Midbrain (tissue), 1 donor: ENCODE data around the gene TMEM154.

ENCODE experiments used
- DNase-seq: peaks from one replicate; lab custom pipeline; 2025; lab: John Stamatoyannopoulos, UW

The TMEM154 gene

DNA sequence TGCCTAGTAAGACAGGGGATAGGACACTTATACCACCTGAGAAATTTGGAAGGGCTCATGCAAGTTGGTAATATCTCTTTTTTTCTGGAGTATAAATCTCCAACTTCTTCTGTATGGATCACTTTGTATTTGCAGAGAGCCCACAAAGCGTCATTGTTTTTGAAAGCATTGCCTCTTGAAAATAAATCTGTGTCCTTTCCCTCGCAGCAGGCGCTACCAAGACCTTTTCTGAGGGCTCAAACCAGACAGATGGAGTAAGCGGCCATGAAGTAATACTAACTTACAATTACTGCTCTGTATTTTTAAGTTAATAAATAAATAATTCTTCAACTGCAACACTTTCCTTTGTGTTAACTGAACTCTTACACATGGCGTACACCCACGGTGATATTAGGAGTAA is 87.9 kb downstream of the TMEM154 start:
- peak; percentile 12 for DNase-seq

DNA sequence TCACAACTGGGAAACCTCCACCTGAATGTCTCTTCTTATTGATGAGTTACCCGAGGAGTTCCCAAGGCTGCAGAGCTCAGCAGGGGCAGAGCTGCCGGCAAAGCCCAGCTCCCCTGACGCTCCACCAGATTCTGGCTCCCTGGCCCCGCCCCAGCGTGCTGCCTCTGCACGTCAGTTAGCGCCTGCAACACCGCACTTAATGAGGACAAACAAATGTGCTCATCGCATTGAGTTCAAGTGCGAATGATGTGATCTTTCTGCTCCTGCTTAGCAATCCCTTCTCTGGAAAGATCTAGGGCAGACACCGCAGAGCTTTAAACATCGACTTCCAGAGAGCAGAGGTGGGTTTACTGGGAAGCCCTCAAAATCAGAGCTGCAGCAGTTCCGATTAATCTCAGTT is 88.4 kb downstream of the TMEM154 start:
- DNase-seq = no peak

DNA sequence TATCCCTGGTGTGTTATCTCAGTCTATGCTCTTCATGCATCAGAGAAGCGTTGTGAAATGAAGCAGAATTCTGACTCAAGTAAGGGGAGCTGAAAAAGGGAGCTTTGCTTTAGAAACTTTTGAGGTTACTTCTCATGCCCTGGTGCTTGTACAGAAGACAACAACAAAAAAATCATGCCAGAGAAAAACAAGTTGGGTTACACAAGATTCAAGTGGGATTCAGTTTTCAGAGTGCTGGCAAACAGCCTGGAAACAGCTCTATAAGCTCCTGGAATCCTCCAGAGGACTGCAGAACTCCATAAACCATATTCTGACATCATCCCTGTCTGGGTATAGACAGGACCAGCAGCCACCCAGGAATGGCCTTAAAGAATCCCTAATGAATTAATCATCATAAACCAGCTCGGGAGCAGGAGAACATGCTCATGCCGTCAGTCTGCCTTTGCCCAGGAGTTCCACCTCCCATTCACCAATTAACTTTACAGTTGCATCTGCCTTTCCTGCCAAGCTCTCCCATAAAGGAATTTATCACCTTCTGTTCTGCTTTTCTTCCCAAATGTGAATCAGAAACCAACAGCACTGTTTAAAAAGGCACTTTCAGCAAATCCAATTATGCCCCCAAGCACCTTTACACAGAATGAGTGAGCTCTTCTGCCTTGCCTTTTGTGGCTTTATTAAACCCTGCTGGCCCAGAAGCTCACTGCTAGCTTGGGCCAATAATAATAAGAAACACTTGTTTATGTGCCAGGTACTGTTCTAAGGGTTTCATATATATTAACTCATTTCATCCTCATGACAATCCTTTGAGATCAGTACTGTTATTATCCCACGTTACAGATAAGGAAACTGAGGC is 89.4 kb downstream of the TMEM154 start:
- no peak for DNase-seq

DNA sequence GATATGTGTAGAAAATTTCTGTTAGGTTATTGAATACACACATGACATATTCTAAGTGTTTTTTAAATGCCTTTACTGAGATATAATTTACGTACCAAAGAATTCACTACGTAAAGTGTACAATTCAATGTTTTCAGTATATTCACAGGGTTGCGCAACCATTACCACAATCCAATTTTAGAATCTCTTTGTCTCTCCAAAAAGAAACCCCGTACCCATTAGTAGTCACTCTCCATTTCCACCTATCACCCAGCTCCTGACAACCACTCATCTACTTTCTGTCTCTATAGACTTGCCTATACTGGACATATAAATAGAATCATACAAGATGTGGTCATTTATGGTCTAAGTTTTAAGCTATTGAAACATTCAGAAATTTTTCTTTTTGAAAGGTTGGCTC is 90.9 kb downstream of the TMEM154 start:
- no peak for DNase-seq

DNA sequence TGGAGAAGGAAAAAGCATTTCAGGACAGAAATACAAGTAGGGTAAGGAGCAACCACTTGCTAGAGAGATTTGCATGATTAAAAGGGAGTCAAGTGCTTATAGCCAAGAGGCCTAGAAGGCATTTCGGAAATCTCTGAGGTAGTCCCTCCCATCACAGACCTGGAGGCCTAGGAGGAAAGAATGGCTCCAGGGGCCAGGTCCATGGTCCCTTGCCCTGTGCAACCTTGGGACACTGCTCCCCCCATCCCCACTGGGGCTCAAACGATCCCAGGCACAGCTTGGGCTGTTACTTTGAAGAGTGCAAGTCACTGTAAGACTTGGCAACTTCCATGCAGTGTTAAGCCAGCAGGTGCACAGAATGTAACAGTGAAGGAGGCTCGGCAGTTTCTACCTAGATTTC is 92.7 kb downstream of the TMEM154 start:
- DNase-seq = no peak

DNA sequence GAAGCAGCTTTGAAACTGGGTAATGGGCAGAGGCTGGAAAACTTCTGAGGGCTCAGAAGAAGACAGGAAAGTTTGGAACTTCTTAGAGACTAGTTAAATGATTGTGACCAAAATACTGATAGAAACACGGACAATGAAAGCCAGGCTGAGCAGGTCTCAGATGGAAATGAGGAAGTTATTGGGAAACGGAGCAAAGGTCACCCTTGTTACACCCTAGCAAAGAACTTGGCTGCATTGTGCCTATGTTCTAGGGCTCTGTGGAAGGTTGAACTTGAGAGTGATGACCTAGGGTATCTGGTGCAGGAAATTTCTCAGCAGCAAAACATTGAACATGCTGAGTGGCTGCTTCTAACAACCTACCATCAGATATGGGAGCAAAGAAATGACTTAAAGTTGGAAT is 93.1 kb downstream of the TMEM154 start:
- DNase-seq = no peak

DNA sequence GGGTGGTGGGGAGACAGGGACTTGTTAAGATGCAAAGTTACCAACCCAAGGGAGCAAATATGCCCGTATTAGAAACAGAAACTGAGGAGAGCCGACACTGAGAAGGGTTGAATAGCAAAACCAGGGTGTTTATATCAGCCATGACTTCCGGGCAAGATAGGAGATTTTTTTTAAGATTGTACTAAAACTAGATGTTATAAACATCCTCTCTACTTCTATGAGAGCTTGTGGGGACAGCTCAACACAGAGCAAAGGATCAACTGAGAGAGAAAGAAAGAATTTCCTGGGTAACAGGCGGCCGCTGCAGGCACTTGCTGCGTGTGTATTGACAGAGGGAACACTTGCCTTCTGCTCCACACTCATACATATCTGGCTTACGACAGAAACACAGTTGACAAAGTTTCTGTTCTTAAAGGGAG is 94.8 kb downstream of the TMEM154 start:
- no peak for DNase-seq

DNA sequence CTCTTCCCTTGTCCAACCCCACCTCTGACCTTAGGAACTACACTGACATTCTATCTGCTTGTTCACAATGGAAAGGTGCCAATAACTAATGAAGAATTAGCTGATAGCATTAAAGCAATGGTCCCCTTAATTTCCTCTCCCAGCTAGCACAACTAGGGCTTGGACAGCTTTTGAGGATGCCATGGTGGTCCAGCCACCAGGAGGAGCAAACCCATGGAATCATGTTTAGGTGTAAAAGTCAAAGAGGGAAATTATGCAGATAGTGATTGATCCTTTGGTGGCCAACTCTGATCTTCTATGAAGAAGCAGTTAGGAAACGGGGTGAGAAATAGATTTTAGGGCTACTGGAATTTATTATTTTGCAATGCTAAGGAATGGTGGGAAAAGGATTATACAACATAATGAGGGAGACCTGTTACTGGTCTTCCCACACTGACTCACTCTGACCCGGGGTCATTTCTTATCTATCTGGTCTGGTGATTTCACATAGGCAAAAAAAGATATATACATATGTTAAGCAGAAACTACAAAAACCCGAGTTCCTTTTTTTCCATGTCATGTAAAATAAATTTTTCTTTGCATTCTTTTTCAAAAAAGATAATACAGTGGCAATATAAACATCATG is 98.1 kb downstream of the TMEM154 start:
- DNase-seq = no peak

DNA sequence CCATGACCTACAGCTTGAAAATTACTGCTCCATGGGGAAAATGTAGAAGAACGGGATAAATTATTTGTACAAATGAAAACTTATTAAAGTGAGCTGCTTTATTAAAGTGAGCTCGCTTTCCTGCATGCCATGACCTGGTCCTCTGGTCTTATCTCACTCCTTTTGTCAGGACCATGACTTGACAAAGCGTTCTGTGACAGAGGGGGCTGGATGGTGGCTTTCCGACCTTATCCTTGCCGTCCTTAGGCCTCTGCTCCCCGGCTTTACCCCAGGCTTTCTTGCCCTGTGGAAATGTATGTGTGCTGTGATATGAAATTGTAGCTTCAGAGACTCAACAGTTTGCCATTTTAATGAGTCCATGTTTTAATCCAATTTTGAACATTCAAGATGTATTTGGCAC is 99.9 kb downstream of the TMEM154 start:
- no peak for DNase-seq

DNA sequence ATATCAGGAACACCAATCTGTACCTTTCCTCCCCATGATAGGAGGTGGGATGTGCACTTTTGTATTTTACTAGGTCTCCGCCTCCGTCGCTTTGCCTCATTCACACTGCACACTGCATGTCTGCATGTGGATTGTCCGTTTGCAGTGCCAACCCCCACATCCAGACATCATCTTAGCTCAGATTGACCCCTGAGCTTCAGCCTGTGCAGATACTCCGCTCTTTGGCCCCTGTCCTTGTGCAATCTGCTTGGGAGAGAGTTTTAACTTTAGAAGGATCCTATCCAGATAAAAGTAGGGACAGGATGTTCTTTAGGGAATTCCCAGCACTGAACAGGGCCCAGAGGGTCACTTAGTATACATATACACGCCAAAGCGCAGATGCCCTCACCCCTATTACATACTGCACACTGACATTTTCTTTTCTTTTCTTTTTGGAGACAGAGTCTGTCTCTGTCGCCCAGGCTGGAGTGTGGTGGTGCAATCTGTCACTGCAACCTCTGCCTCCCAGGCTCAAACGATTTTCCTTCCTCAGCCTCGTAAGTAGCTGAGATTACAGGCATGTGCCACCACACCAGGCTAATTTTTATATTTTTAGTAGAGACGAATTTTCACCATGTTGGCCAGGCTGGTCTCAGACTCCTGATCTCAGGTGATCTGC is 100.6 kb downstream of the TMEM154 start:
- no peak for DNase-seq

DNA sequence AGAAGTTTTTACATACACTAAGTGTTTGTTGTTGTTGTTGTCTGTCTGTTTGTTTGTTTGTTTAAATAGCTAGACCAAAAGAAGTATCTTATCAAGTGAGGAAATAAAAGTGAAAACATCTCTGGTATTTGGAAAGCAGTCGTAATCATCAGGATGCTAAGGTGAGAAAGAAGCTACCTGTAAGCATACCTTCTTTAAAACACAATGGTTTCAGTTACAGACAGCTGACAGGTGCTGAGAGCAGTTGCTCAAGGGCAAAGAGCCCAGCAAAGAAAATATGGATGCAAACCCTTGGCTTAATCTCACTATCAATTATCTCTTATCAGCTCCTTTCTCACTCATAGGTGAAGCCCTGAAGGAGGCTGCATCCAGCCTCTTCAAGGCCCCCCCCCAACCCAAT is 101.1 kb downstream of the TMEM154 start:
- DNase-seq = no peak

DNA sequence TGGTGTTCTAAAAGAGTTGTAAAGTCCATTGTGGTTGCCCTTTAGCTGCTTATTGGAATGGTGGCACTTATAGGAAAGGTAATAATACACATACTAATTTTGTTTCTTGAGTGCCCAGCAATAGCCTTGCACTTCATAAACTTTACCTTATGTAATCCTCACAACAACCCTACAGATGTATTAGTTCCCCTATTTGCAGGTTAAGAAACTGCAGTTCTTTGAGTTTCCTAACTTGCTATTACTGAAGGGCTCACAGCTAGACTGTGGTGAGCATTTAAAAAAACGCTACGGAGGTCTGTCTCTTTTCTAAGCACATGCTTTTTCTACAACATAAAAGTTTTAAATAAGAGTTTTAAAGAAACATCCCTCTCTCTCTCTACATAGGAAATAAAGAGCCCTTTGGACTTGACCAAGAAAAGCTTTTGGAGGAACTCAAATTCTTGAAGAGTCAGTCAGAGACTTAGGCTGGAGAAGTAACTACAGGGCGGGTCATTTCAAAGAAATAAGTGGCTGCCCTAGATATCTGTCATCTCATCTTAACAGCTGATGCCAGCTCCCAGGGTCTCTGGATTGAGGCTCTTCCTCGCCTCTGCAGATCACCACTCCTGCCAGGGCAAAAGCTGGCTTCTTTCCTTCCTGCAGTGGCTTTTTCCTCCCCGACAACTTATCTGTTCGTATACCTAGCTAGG is 101.9 kb downstream of the TMEM154 start:
- DNase-seq = no peak

DNA sequence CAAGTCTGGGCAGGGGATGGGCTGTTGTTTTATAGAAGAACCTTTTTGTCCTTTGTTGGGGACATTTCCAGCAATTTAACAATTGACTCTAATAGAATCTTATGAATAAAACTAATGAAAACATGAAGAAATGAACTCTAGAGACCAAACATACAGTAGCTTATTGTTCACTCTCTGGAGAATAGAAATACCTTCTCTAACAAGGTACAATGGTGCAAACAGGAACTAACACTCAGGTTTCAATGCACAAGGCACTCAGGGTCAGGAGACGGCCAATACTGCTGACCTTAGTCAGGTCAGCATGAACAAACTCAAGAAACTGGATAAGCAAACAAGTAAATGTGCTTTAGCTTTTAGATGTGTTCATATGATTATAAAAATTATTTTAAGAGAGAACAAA is 104.3 kb downstream of the TMEM154 start:
- DNase-seq = no peak

DNA sequence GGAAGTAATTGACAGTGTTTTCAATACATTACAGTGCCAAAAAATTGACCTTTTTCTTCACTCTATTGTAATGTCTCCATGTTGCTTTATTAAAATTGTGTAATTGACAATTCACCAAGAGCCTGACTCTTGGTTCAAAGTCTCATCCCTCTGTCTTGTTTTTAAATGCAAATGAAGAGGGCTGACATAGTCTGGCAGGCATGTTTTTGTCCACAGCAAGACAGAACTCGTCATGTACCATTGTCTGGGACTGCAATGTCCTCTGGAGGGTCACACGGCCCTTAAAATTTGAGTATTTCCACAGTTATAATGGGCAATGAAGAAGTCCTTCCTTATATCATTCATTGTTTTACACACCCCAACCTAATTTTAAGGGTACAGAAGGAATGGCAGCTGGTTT is 105.9 kb downstream of the TMEM154 start:
- DNase-seq = no peak

DNA sequence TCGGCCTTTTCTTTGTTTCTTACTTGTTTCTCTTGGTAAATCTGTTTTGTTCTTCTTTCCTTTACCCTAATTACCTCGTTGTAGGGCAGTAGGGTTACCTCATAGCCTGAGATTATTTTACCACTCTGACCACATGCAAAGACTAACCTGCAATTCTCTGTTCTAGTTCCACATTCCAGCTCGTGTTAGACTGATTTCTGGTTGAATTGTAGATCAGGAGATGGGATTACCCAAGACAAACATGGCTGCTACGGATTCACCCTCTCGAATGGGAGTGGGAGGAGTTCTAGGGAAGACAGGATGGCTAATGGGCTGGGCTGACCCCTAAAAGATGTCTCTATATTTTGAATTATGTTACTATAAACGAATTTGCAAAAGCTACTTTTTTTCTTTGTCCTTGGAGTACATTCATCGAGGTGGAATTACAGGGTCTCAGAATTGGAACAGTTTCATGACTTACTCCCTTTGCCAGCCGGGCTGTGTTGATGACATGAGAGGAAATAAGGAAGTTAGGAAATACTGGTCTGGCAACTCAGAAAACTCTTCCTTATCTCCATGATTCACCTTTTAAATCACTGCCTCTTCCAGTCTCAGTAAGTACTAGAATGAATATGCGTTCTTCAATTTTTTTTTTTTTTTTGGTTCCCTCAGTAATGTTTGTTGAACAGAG is 107.2 kb downstream of the TMEM154 start:
- no peak for DNase-seq

DNA sequence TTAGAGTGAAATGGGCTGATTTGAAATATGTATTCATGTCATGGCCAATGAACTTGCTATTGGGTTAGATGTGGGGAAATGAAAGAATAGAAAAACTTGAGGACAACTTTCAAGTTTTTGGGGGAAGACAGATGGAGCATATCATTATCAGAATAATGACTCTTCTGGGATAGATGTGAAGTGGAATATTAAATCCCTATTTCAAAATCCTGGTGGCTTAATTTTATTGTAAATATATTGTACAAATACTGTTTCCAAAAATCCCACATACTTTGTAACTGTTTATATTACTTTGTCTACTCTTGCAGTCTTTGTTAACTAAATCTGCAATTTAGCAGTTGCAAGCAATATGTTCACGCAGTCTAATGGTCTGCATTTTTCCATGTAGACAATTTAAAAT is 108.0 kb downstream of the TMEM154 start:
- no peak for DNase-seq

DNA sequence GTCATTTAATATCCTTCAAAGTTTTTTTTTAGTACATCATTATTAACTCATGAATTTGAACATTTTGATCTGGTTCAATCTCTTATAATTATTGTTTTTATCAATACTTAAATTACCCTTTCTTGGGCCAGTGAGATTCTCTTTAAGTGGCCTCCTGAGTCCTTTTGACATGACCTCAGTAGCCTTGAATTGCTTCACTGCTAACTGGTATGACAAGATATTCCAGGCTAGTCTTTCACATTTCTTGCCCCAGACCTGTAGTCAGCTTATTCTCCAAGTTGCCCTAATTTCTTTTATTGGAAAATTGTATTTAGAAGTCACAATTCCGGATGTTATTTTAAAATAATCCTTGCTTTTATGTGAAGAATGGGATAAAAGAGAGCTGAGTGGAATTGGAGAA is 108.5 kb downstream of the TMEM154 start:
- no peak for DNase-seq
